Liver (tissue), 9 donors: ENCODE results near the gene PIP4K2A. TPM values are rescaled to one million over a fixed set of nuclear protein-coding genes. Genes with fewer than 3 reads are reported as not detected.

Experiments used
- DNase-seq: peaks from one replicate; pipeline ENCODE4 v3.0.0-alpha.2; 2017; ENCODE audit warnings: low spot score
- H3K27ac ChIP-seq, 2 donors: one replicate each; pipeline ENCODE4 v1.7.0; 2013; ENCODE audit warnings: inconsistent platforms in 2 of 2, low read length in 2 of 2, control low read depth in 1 of 2, low read depth in 1 of 2, mild to moderate bottlenecking in 1 of 2
- H3K27me3 ChIP-seq, 4 donors: one replicate each; pipeline versions ENCODE4 v1.6.1 to v1.7.0; 2013; ENCODE audit warnings: low read length in 3 of 4, inconsistent platforms in 1 of 4, mild to moderate bottlenecking in 1 of 4, moderate library complexity in 1 of 4; ENCODE audit not compliant: control insufficient read depth in 4 of 4, insufficient read depth in 4 of 4
- H3K36me3 ChIP-seq, 4 donors: one replicate each; pipeline versions ENCODE4 v1.6.1 to v1.7.0; 2013; ENCODE audit warnings: low read length in 3 of 4, mild to moderate bottlenecking in 3 of 4, low read depth in 1 of 4, moderate library complexity in 1 of 4; ENCODE audit not compliant: control insufficient read depth in 4 of 4, insufficient read depth in 3 of 4
- H3K4me1 ChIP-seq, 4 donors: one replicate each; pipeline versions ENCODE4 v1.6.1 to v1.7.0; 2013; ENCODE audit warnings: low read length in 3 of 4, mild to moderate bottlenecking in 3 of 4, moderate library complexity in 1 of 4; ENCODE audit not compliant: control insufficient read depth in 4 of 4, insufficient read depth in 4 of 4
- H3K4me3 ChIP-seq, 3 donors: one replicate each; pipeline versions ENCODE4 v1.6.1 to v1.7.0; 2013; ENCODE audit warnings: low read length in 3 of 3, control low read depth in 1 of 3, low read depth in 1 of 3, mild to moderate bottlenecking in 1 of 3
- H3K9ac ChIP-seq, 2 donors: one replicate each; pipeline ENCODE4 v1.7.0; 2013; ENCODE audit warnings: low read length in 2 of 2, mild to moderate bottlenecking in 2 of 2, moderate library complexity in 2 of 2, control low read depth in 1 of 2, low read depth in 1 of 2
- H3K9me3 ChIP-seq, 4 donors: one replicate each; pipeline versions ENCODE4 v1.6.1 to v1.7.0; 2013; ENCODE audit warnings: low read length in 3 of 4; ENCODE audit not compliant: control insufficient read depth in 4 of 4
- ATF3 ChIP-seq: IDR thresholded peaks from 2 replicates; pipeline ENCODE4 v1.6.1; 2016; ENCODE audit warnings: antibody characterized with exemption
- CTCF ChIP-seq: fragments of 150-350 bp; IDR thresholded peaks from 2 replicates; pipeline ENCODE4 v1.5.1; 2017; ENCODE audit warnings: improper control_type of control experiment, low read depth, low read length; ENCODE audit not compliant: missing input control
- EGR1 ChIP-seq, 2 donors: IDR thresholded peaks; 2 replicates each; pipeline ENCODE4 v1.6.1; 2016 to 2018; ENCODE audit warnings: antibody characterized with exemption in 2 of 2, low read depth in 2 of 2
- FOXA1 ChIP-seq: IDR thresholded peaks from 2 replicates; pipeline ENCODE4 v1.6.1; 2016; ENCODE audit warnings: antibody characterized with exemption
- FOXA2 ChIP-seq: IDR thresholded peaks from 2 replicates; pipeline ENCODE4 v1.6.1; 2016; ENCODE audit warnings: antibody characterized with exemption
- GABPA ChIP-seq, 2 donors: IDR thresholded peaks in 1 of 2; conservative IDR thresholded peaks in 1 of 2; 2 replicates each; pipeline ENCODE4 v1.6.1; 2016; ENCODE audit warnings: antibody characterized with exemption in 2 of 2, mild to moderate bottlenecking in 1 of 2, moderate library complexity in 1 of 2
- HNF4A ChIP-seq, 2 donors: conservative IDR thresholded peaks; 2 replicates each; pipeline ENCODE4 v1.6.1; 2016; ENCODE audit warnings: antibody characterized with exemption in 2 of 2, mild to moderate bottlenecking in 2 of 2
- HNF4G ChIP-seq: IDR thresholded peaks from 2 replicates; pipeline ENCODE4 v1.6.1; 2016; ENCODE audit warnings: antibody characterized with exemption
- JUND ChIP-seq, 2 donors: IDR thresholded peaks; 2 replicates each; pipeline ENCODE4 v1.6.1; 2016; ENCODE audit warnings: antibody characterized with exemption in 2 of 2
- MAX ChIP-seq: IDR thresholded peaks from 2 replicates; pipeline ENCODE4 v1.6.1; 2016; ENCODE audit warnings: antibody characterized with exemption
- NR2F2 ChIP-seq: IDR thresholded peaks from 2 replicates; pipeline ENCODE4 v1.6.1; 2016; ENCODE audit warnings: antibody characterized with exemption
- RAD21 ChIP-seq, 2 donors: IDR thresholded peaks; 2 replicates each; pipeline ENCODE4 v1.6.1; 2016; ENCODE audit warnings: antibody characterized with exemption in 2 of 2, mild to moderate bottlenecking in 2 of 2
- REST ChIP-seq: IDR thresholded peaks from 2 replicates; pipeline ENCODE4 v1.6.1; 2016; ENCODE audit warnings: antibody characterized with exemption, mild to moderate bottlenecking
- RXRA ChIP-seq, 2 donors: IDR thresholded peaks; 2 replicates each; pipeline ENCODE4 v1.6.1; 2017 to 2018; ENCODE audit warnings: antibody characterized with exemption in 2 of 2, mild to moderate bottlenecking in 1 of 2
- SP1 ChIP-seq: IDR thresholded peaks from 2 replicates; pipeline ENCODE4 v1.6.1; 2018; ENCODE audit warnings: antibody characterized with exemption, mild to moderate bottlenecking
- TAF1 ChIP-seq: conservative IDR thresholded peaks from 2 replicates; pipeline ENCODE4 v1.6.1; 2016; ENCODE audit warnings: antibody characterized with exemption, mild to moderate bottlenecking
- YY1 ChIP-seq: IDR thresholded peaks from 2 replicates; pipeline ENCODE4 v1.6.1; 2016; ENCODE audit warnings: antibody characterized with exemption, mild to moderate bottlenecking
- ZBTB33 ChIP-seq: IDR thresholded peaks from 2 replicates; pipeline ENCODE4 v1.6.1; 2016; ENCODE audit warnings: antibody characterized with exemption
- WGBS: extraction: QIAGEN DNeasy Blood & Tissue Kit; methylation state at CpG from one replicate; pipeline ENCODE4 v1.1.7; 2013; 5-methylcytosine and 5-hydroxymethylcytosine counted together
- polyA plus RNA-seq, 2 donors: library from polyadenylated mRNA; stranded (reverse) in 1 of 2; unstranded in 1 of 2; fragments of 200-250 nt in 1 of 2; fragments of >200 nt in 1 of 2; fragmentation: Nextera tagmentation in 1 of 2; extraction: Ambion mirVana in 1 of 2; gene quantifications; one replicate each; pipeline versions ENCODE4 v1.2.1 to v1.2.3, GENCODE V29; 2013 to 2015
- total RNA-seq, 2 donors: library from RNA; depleted of rRNA; stranded (reverse); fragments of >200 nt; gene quantifications; one replicate each; pipeline ENCODE4 v1.2.3, GENCODE V29; 2014
- donor health status: healthy.
- donor health status: healthy.
- donor health status: healthy.
- donor health status: healthy.
- donor health status: healthy.

Gene PIP4K2A
- total and polyA plus RNA-seq, 4 donors: 6.4 to 53.7 (median 8.6) TPM

- no peak for TF ChIP-seq YY1
- TF ChIP-seq SP1: no peak
- no peak for TF ChIP-seq EGR1 (IDR thresholded peaks at IDR 0.05; ENCODE audit: low read depth in 2 of 2)
- TF ChIP-seq GABPA (IDR thresholded peaks at IDR 0.05 in 1 of 2, conservative IDR thresholded peaks at IDR 0.05 in 1 of 2): no peak
- no peak for TF ChIP-seq HNF4A (conservative IDR thresholded peaks at IDR 0.05)
Observed at GRCh38 chr10:22704942-22705341, 9.4 kb downstream of the PIP4K2A start (continued).

- no peak for DNase-seq
- no peaks in the 10 kb centered on the region for H3K9me3 ChIP-seq
- no peak overlapping the region for H3K4me3 ChIP-seq
- no peak for TF ChIP-seq FOXA1
- TF ChIP-seq RAD21 (IDR thresholded peaks at IDR 0.05): no peak
- no peak for TF ChIP-seq HNF4A (conservative IDR thresholded peaks at IDR 0.05)
- no peak for TF ChIP-seq FOXA2
- no peak for TF ChIP-seq RXRA (IDR thresholded peaks at IDR 0.05)
- no peak for TF ChIP-seq ZBTB33
- TF ChIP-seq ATF3: no peak
- no peak for TF ChIP-seq SP1
- no peak for TF ChIP-seq JUND (IDR thresholded peaks at IDR 0.05)
- TF ChIP-seq REST: no peak
- TF ChIP-seq GABPA (IDR thresholded peaks at IDR 0.05 in 1 of 2, conservative IDR thresholded peaks at IDR 0.05 in 1 of 2): no peak
- TF ChIP-seq HNF4G: no peak
- no peak for TF ChIP-seq CTCF
- TF ChIP-seq TAF1: no peak
- no peak for TF ChIP-seq MAX
- no peak for TF ChIP-seq NR2F2
- no peak for TF ChIP-seq YY1
- 83% methylated on average over 4 of the region's 4 CpGs for WGBS
- no peak overlapping the region for H3K27ac ChIP-seq
- H3K36me3 ChIP-seq: no peaks in the 10 kb centered on the region
- H3K27me3 ChIP-seq: no peaks in the 10 kb centered on the region
- no peak overlapping the region for H3K9ac ChIP-seq
- peaks cover 2 to 18% (median 11%) of the 10 kb centered on the region in 4 donors for H3K4me1 ChIP-seq
Observed at GRCh38 chr10:22704471-22704911, 9.9 kb downstream of the PIP4K2A start.
